Mammary epithelial cell (primary cell): Measurements from ENCODE around the gene FAM219B.

Experiments
- CTCF ChIP-seq, 2 donors: IDR thresholded peaks in 1 of 2; conservative IDR thresholded peaks in 1 of 2; 2 replicates each; pipeline ENCODE4 v1.5.1; 2011 to 2012; ENCODE audit warnings: inconsistent platforms in 2 of 2, low read length in 2 of 2, mild to moderate bottlenecking in 2 of 2, control low read depth in 1 of 2, low read depth in 1 of 2; ENCODE audit not compliant: insufficient read depth in 1 of 2; ENCODE audit errors: extremely low read depth in 1 of 2
- EZH2 ChIP-seq: IDR thresholded peaks from 2 replicates; pipeline ENCODE4 v1.6.1; 2012; ENCODE audit warnings: low read length, inconsistent platforms, borderline replicate concordance

- no peak for TF ChIP-seq CTCF (conservative IDR thresholded peaks at IDR 0.05 in 1 of 2, IDR thresholded peaks at IDR 0.05 in 1 of 2; ENCODE audit: extremely low read depth in 1 of 2, insufficient read depth in 1 of 2, low read depth in 1 of 2, low read length in 2 of 2)
- TF ChIP-seq EZH2: no peak
These were observed 42.4 kb downstream of the FAM219B start for GRCh38 chr15:74864296-74864695.
